Spleen (tissue), 7 donors: ENCODE data around the gene TIRAP.

Experiments used
- POLR2A ChIP-seq, 3 donors: fragments of 450-650 bp; IDR thresholded peaks; one replicate each; pipeline ENCODE4 v1.5.1; 2017; ENCODE audit warnings: antibody characterized with exemption in 3 of 3, mild to moderate bottlenecking in 1 of 3
- POLR2AphosphoS5 ChIP-seq, 3 donors: sonication (generic); formaldehyde crosslinking; IDR thresholded peaks; one replicate each; pipeline ENCODE4 v1.5.1; 2017; ENCODE audit warnings: antibody characterized with exemption in 3 of 3
- TF ChIP-seq, protein P1 (sequence below), 11 experiments: fragments of 200-600 bp in 7 of 11; fragments of 450-650 bp in 4 of 11; sonication (generic) in 4 of 11; IDR thresholded peaks in 8 of 11; conservative IDR thresholded peaks in 3 of 11; 1 replicate in 7 of 11; 2 replicates in 4 of 11; pipeline versions ENCODE4 v1.4.0 to v1.8.0; 2016 to 2021; ENCODE audit warnings: antibody characterized with exemption in 11 of 11, inconsistent platforms in 4 of 11, mild to moderate bottlenecking in 1 of 11
- donor health status: DM: no; HTN: no; CAD: no; lungs with moderate emphysema.
- donor health status: DM: no; HTN: no; CAD: no.
- donor health status: DM: no; HTN: no; CAD: no.

DNA sequence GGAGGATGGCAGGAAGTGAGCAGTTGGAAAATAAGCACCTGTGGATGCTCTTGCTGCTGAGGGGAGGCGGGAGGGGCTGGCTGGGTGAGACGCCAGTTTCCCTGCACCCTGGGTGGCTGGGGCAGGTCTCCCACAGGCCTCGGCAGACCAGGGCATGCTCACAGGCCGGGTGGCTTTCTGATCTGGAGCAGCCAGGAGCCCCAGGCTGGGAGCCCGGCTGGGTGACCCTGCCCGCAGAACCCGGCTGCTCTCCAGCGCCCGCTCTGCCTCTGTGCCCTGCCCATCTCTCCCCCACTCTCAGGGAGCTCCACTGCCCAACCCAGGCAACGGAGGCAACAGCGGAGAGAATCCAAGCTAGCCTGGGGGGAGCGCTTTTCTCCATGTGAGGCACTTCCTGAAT lies 45.6 kb downstream of the TIRAP start:
- TF ChIP-seq, protein P1, sequence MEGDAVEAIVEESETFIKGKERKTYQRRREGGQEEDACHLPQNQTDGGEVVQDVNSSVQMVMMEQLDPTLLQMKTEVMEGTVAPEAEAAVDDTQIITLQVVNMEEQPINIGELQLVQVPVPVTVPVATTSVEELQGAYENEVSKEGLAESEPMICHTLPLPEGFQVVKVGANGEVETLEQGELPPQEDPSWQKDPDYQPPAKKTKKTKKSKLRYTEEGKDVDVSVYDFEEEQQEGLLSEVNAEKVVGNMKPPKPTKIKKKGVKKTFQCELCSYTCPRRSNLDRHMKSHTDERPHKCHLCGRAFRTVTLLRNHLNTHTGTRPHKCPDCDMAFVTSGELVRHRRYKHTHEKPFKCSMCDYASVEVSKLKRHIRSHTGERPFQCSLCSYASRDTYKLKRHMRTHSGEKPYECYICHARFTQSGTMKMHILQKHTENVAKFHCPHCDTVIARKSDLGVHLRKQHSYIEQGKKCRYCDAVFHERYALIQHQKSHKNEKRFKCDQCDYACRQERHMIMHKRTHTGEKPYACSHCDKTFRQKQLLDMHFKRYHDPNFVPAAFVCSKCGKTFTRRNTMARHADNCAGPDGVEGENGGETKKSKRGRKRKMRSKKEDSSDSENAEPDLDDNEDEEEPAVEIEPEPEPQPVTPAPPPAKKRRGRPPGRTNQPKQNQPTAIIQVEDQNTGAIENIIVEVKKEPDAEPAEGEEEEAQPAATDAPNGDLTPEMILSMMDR (IDR thresholded peaks at IDR 0.05 in 8 of 11, conservative IDR thresholded peaks at IDR 0.05 in 3 of 11), result no peak
- TF ChIP-seq POLR2A (IDR thresholded peaks at IDR 0.05) (no peak), POLR2AphosphoS5 (IDR thresholded peaks at IDR 0.05) (no peak)
